ENCODE measurements around the gene MEG3. TPM values are rescaled to one million over a fixed set of nuclear protein-coding genes. Genes with fewer than 3 reads are reported as not detected.

MEG3 gene
- total and polyA plus RNA-seq, 2 of the 8 experiments (the other 6 are each of a cell fraction or from before 2014, with no cell fraction given), result 0.17 to 1.1 TPM

GRCh38 chr14:100858838-100859220 is 32.9 kb downstream of the MEG3 start (continued):
- no peak for TF ChIP-seq NANOG (IDR thresholded peaks at IDR 0.05; ENCODE audit: insufficient read depth, low read depth, low read length, poor library complexity, severe bottlenecking)

All from H1 (cell line).